GM18870 (cell line): ENCODE data around the gene VOPP1.

Experiments used
- ATAC-seq: cut with Tn5 transposase; IDR thresholded peaks from one replicate; pipeline ENCODE4 v1.9.1; 2021; ENCODE audit warnings: moderate library complexity; ENCODE audit not compliant: unreplicated experiment

Gene VOPP1

GRCh38 chr7:55556031-55556430, 16.3 kb downstream of the VOPP1 start:
- ATAC-seq, result no peak

- no peak for ATAC-seq
These were observed 17.1 kb downstream of the VOPP1 start for GRCh38 chr7:55555160-55555559.

GRCh38 chr7:55554038-55554437, 18.3 kb downstream of the VOPP1 start:
- no peak for ATAC-seq

DNA sequence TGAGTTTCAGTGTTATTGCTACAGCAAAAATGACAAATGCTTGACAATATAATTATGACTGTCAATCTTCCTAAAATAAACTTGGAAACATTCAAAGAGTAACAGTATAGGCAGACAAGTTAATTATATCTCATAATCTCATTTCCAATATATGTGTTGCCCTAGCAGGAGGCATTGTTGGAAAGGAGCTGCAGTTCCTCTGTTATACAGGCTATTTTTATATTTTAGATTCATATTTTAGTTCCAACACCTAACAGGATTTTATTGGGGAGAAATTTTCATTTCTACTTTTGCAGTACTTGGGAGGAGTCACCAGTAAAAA, 19.3 kb downstream of the VOPP1 start:
- ATAC-seq, result no peak

DNA sequence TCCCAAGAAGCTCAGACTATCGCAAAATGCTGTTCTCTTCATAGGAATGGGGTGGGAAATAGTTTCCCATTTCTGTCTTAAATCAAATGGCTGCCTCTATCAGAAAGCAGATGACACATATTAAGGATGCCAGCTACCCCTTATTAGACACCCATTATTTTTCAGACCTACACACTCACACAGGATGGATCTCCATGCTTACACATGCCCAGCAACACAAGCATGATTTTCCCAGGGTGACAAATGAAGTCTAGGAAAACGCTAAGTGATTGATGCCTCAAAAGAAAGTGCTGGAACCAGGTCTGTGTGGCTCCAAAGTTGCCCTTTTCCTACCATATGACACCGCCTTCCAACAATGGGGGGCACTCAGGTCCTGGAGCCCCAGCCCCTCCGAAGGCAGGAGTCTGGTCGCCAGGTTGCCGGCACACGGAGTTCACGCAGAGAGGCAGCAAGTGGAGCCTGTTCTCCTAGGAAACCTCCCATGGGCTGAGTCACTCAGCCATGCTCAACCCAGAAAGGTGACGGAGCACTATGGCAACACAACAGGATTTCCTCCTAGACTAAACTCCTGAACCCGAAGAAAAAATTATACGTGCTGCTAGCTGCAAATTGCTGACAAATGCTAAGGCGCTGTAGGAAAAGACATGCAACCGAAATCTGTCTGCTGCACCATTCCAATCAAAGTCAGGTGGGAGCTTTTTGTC, 19.8 kb downstream of the VOPP1 start:
- no peak for ATAC-seq

GRCh38 chr7:55550841-55551537, 21.3 kb downstream of the VOPP1 start:
- no peak for ATAC-seq

GRCh38 chr7:55550010-55550663, 22.2 kb downstream of the VOPP1 start:
- ATAC-seq, result no peak

DNA sequence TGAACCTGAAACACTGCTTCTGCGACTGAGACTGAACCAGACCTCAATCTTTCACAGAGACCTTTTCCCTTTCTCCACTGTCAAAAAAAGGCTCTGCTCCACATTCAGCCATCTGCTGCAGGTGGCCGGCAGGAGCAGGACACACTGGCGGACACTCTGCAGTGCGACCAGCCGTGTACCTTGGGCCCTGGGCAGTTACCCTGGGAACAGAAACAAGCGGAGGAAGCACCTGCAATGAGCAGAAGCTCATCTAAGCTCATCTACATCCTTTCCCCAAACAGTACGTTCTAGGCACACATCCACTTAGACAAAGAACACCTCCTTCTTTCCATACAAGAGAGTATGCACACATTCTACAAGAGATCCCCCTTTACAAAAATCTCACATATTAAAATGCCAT, 22.8 kb downstream of the VOPP1 start:
- no peak for ATAC-seq

GRCh38 chr7:55548295-55548731, 24.0 kb downstream of the VOPP1 start:
- peak; percentile 44 for ATAC-seq

GRCh38 chr7:55546814-55547213, 25.5 kb downstream of the VOPP1 start:
- no peak for ATAC-seq

DNA sequence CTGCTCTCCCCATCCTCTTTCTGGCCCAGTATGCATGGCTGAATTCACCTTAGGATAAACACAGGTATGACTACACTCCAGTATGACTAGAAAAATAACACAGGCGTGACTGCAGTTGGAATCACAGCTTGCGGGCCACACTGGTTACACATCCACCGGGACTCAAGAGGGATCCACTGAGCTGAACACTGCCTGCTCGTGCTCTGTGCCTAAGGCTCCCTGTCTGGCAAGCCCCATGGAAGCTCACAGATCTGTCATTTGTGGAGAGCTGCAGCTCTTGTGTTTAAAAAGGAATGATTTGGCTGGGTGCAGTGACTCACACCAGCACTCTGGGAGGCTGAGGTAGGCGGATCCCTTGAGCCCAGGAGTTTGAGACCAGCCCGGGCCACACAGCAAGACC, 26.8 kb downstream of the VOPP1 start:
- no peak for ATAC-seq

GRCh38 chr7:55540226-55540858, 32.0 kb downstream of the VOPP1 start:
- no peak for ATAC-seq

GRCh38 chr7:55539380-55539779, 32.9 kb downstream of the VOPP1 start:
- no peak for ATAC-seq

GRCh38 chr7:55538538-55538937, 33.8 kb downstream of the VOPP1 start:
- no peak for ATAC-seq

- ATAC-seq, result no peak
These were observed 34.8 kb downstream of the VOPP1 start for GRCh38 chr7:55537458-55537990.

- ATAC-seq, result no peak
These were observed 35.5 kb downstream of the VOPP1 start for GRCh38 chr7:55536619-55537457.

- ATAC-seq, result no peak
These were observed 36.7 kb downstream of the VOPP1 start for GRCh38 chr7:55535617-55536016.

- ATAC-seq, result no peak
These were observed 37.2 kb downstream of the VOPP1 start for GRCh38 chr7:55534916-55535590.

- ATAC-seq, result peak; percentile 72
These were observed 37.9 kb downstream of the VOPP1 start for GRCh38 chr7:55534262-55534915.

DNA sequence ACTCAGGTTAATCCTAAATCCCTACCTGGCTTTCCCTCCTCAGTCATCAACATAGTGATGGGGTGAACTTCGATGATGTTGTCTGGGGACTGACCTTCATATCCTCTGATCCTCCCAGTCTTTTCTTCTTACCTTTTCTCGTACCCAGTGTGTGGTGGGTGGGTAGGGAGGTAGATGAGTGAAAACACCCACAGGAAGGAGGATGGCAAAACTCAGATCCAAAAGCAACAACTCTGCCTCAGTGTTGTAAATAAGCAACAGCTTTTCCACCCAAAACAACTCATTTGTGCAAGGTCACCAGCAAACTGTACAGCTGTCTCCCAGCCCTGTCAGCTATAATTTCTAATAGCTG, 38.6 kb downstream of the VOPP1 start:
- no peak for ATAC-seq
